ENCODE data around the gene DPM3. TPM values are rescaled to one million over a fixed set of nuclear protein-coding genes. Genes with fewer than 3 reads are reported as not detected.
A peak's percentile ranks its signal among the peaks of the same experiment; 100 is the strongest.

The DPM3 gene
- total and polyA plus RNA-seq, 2 of the 13 experiments (the other 11 are each of a cell fraction or from before 2014, with no cell fraction given), result 23.2 to 53.4 TPM

- TF ChIP-seq RERE (CRISPR knock-in tag; IDR thresholded peaks at IDR 0.05; ENCODE audit: low read depth), result 0 out of 2 replicates have a peak, but pooled peaks have one; percentile 23
- no peak for TF ChIP-seq ZNF839 (CRISPR knock-in tag; IDR thresholded peaks at IDR 0.05; ENCODE audit: borderline replicate concordance)
- TF ChIP-seq ZNF616 (CRISPR knock-in tag; IDR thresholded peaks at IDR 0.05; ENCODE audit: low read depth), result 0 out of 2 replicates have a peak, but pooled peaks have one; percentile 39
- TF ChIP-seq ISL2 (CRISPR knock-in tag; IDR thresholded peaks at IDR 0.05), result no peak; the same call in 1 of the 2 replicates
- TF ChIP-seq ATAD3A (CRISPR knock-in tag; IDR thresholded peaks at IDR 0.05), result no peak
- peak; percentile 79 for TF ChIP-seq SP5 (CRISPR knock-in tag; IDR thresholded peaks at IDR 0.05; ENCODE audit: borderline replicate concordance, low read depth)
Observed at GRCh38 chr1:155135415-155136028, 4.8 kb downstream of the DPM3 start, which contains the start of gene SLC50A1 (continued).
